H9 (cell line): ENCODE results near the gene KIF21B. TPM values are rescaled to one million over a fixed set of nuclear protein-coding genes. Genes with fewer than 3 reads are reported as not detected.

Source experiments
- DNase-seq: peaks from one replicate; pipeline ENCODE4 v3.0.0-alpha.2; 2017
- H2AFZ ChIP-seq: one replicate; pipeline ENCODE4 v1.6.1; 2013; ENCODE audit warnings: mild to moderate bottlenecking, low read length, control low read depth, moderate library complexity
- H2AK5ac ChIP-seq: 2 replicates; pipeline ENCODE4 v1.6.1; 2013; ENCODE audit warnings: low read length, control low read depth, mixed read lengths; ENCODE audit not compliant: insufficient read length
- H2BK120ac ChIP-seq: one replicate; pipeline ENCODE4 v1.6.1; 2013; ENCODE audit warnings: low read depth, mild to moderate bottlenecking, low read length, control low read depth, inconsistent platforms; ENCODE audit not compliant: poor library complexity, severe bottlenecking
- H2BK12ac ChIP-seq: 2 replicates; pipeline ENCODE4 v1.6.1; 2013; ENCODE audit warnings: low read length, control low read depth, mixed read lengths, low read depth; ENCODE audit not compliant: insufficient read length
- H2BK15ac ChIP-seq: 2 replicates; pipeline ENCODE4 v1.6.1; 2013; ENCODE audit warnings: low read depth, low read length, control low read depth
- H2BK20ac ChIP-seq: one replicate; pipeline ENCODE4 v1.6.1; 2013; ENCODE audit warnings: low read depth, mild to moderate bottlenecking, low read length, control low read depth, inconsistent platforms; ENCODE audit not compliant: poor library complexity, severe bottlenecking
- H2BK5ac ChIP-seq: 2 replicates; pipeline ENCODE4 v1.6.1; 2013; ENCODE audit warnings: low read length, control low read depth, mixed read lengths; ENCODE audit not compliant: insufficient read length
- H3K14ac ChIP-seq: 2 replicates; pipeline ENCODE4 v1.6.1; 2013; ENCODE audit warnings: low read length, control low read depth; ENCODE audit not compliant: insufficient read depth
- H3K18ac ChIP-seq: 2 replicates; pipeline ENCODE4 v1.6.1; 2013; ENCODE audit warnings: low read depth, mild to moderate bottlenecking, mixed read lengths, low read length, control low read depth; ENCODE audit not compliant: insufficient read length
- H3K23ac ChIP-seq: 2 replicates; pipeline ENCODE4 v1.6.1; 2013; ENCODE audit warnings: low read length, control low read depth, mixed read lengths, low read depth; ENCODE audit not compliant: insufficient read length
- H3K23me2 ChIP-seq: 2 replicates; pipeline ENCODE4 v1.6.1; 2013; ENCODE audit warnings: low read depth, mild to moderate bottlenecking, mixed read lengths, low read length, control low read depth; ENCODE audit not compliant: insufficient read length, poor library complexity, severe bottlenecking
- H3K27ac ChIP-seq: 2 replicates; pipeline ENCODE4 v1.5.1; 2013; ENCODE audit warnings: low read length, control low read depth, mixed read lengths, low read depth; ENCODE audit not compliant: insufficient read length
- H3K27me3 ChIP-seq: 2 replicates; pipeline ENCODE4 v1.6.1; 2013; ENCODE audit warnings: low read length, control low read depth, inconsistent platforms; ENCODE audit not compliant: insufficient read depth
- H3K4ac ChIP-seq: 2 replicates; pipeline ENCODE4 v1.6.1; 2013; ENCODE audit warnings: low read depth, mild to moderate bottlenecking, control low read depth, inconsistent platforms, low read length, moderate library complexity
- H3K4me1 ChIP-seq: 2 replicates; pipeline ENCODE4 v1.6.1; 2013; ENCODE audit warnings: low read length, control low read depth, inconsistent platforms; ENCODE audit not compliant: insufficient read depth
- H3K4me2 ChIP-seq: 2 replicates; pipeline ENCODE4 v1.6.1; 2013; ENCODE audit warnings: low read length, control low read depth, mixed read lengths; ENCODE audit not compliant: insufficient read length, insufficient read depth
- H3K56ac ChIP-seq: 2 replicates; pipeline ENCODE4 v1.6.1; 2013; ENCODE audit warnings: low read depth, mild to moderate bottlenecking, mixed read lengths, low read length, control low read depth; ENCODE audit not compliant: insufficient read length
- H3K79me1 ChIP-seq: 2 replicates; pipeline ENCODE4 v1.6.1; 2013; ENCODE audit warnings: low read depth, mild to moderate bottlenecking, moderate library complexity, low read length, control low read depth, inconsistent platforms; ENCODE audit not compliant: insufficient read depth, poor library complexity, severe bottlenecking
- H3K79me2 ChIP-seq: 2 replicates; pipeline ENCODE4 v1.6.1; 2013; ENCODE audit warnings: low read length, control low read depth, inconsistent platforms; ENCODE audit not compliant: insufficient read depth
- H3K9ac ChIP-seq: 2 replicates; pipeline ENCODE4 v1.6.1; 2013; ENCODE audit warnings: low read length, control low read depth, mixed read lengths; ENCODE audit not compliant: insufficient read length; ENCODE audit errors: extremely low read depth
- H3K9me3 ChIP-seq: one replicate; pipeline ENCODE4 v1.6.1; 2013; ENCODE audit warnings: low read depth, low read length, inconsistent platforms; ENCODE audit not compliant: control insufficient read depth
- H3T11ph ChIP-seq: one replicate; pipeline ENCODE4 v1.6.1; 2013; ENCODE audit warnings: mild to moderate bottlenecking, low read length, control low read depth, inconsistent platforms
- H4K20me1 ChIP-seq: one replicate; pipeline ENCODE4 v1.6.1; 2013; ENCODE audit not compliant: control insufficient read depth, insufficient read length, insufficient read depth
- H4K5ac ChIP-seq: 2 replicates; pipeline ENCODE4 v1.6.1; 2013; ENCODE audit warnings: low read depth, mild to moderate bottlenecking, mixed read lengths, low read length, control low read depth; ENCODE audit not compliant: insufficient read length
- H4K8ac ChIP-seq: replicated peaks from 2 replicates; pipeline ENCODE4 v1.6.1; 2013; ENCODE audit warnings: low read length, control low read depth, mixed read lengths, low read depth; ENCODE audit not compliant: insufficient read length
- H4K91ac ChIP-seq: 2 replicates; pipeline ENCODE4 v1.6.1; 2013; ENCODE audit warnings: low read depth, mild to moderate bottlenecking, moderate library complexity, mixed read lengths, low read length, control low read depth; ENCODE audit not compliant: insufficient read length
- H3K27ac Mint-ChIP-seq, 3 experiments: 2 replicates in 2 of 3; 3 replicates in 1 of 3; pipeline ENCODE4 v1.8.0; 2020 to 2021; ENCODE audit warnings: mixed read lengths in 3 of 3, mild to moderate bottlenecking in 1 of 3, moderate library complexity in 1 of 3
- H3K27me3 Mint-ChIP-seq: 2 replicates; pipeline ENCODE4 v1.8.0; 2021; ENCODE audit warnings: low read depth, mild to moderate bottlenecking, moderate library complexity, mixed read lengths
- H3K36me3 Mint-ChIP-seq, 3 experiments: 2 replicates in 2 of 3; 3 replicates in 1 of 3; pipeline ENCODE4 v1.8.0; 2020 to 2021; ENCODE audit warnings: low read depth in 3 of 3, mixed read lengths in 3 of 3; ENCODE audit not compliant: insufficient read depth in 1 of 3
- H3K4me1 Mint-ChIP-seq, 2 experiments: 2 replicates each; pipeline ENCODE4 v1.8.0; 2020; ENCODE audit warnings: mixed read lengths in 2 of 2
- H3K4me3 Mint-ChIP-seq, 2 experiments: 2 replicates in 1 of 2; 3 replicates in 1 of 2; pipeline ENCODE4 v1.8.0; 2020 to 2021; ENCODE audit warnings: mild to moderate bottlenecking in 2 of 2, mixed read lengths in 2 of 2, moderate library complexity in 1 of 2
- H3K9me3 Mint-ChIP-seq, 2 experiments: 2 replicates in 1 of 2; 3 replicates in 1 of 2; pipeline ENCODE4 v1.8.0; 2020; ENCODE audit warnings: mild to moderate bottlenecking in 2 of 2, mixed read lengths in 2 of 2, moderate library complexity in 1 of 2
- CTCF ChIP-seq: fragments of 200-600 bp; sonication (generic); conservative IDR thresholded peaks from 3 replicates; pipeline ENCODE4 v1.8.0; 2021; ENCODE audit warnings: antibody characterized with exemption, mild to moderate bottlenecking
- WGBS: extraction: QIAGEN DNeasy Blood & Tissue Kit; methylation state at CpG from one replicate; pipeline ENCODE4 v1.1.7; 2013; ENCODE audit warnings: missing lambda C conversion rate, low lambda C conversion rate, mixed read lengths; ENCODE audit not compliant: insufficient read length; ENCODE audit errors: extremely low coverage; 5-methylcytosine and 5-hydroxymethylcytosine counted together
- total RNA-seq: library from RNA; stranded (reverse); gene quantifications from 2 replicates; pipeline ENCODE4 v1.2.1, GENCODE V29; 2021

Gene KIF21B
- total RNA-seq, 1 experiment from 2014 or later: 7.5 TPM

- no peak overlapping the region for H3K18ac ChIP-seq
- H3K4ac ChIP-seq: no peak overlapping the region
- DNase-seq: peak; percentile 66
- no peak overlapping the region for H4K8ac ChIP-seq
- TF ChIP-seq CTCF: peak; percentile 65
- no peak overlapping the region for H3T11ph ChIP-seq
- H3K27ac ChIP-seq: no peak overlapping the region
- H3K9me3 ChIP-seq: no peaks in the 10 kb centered on the region
- H3K27me3 ChIP-seq: no peaks in the 10 kb centered on the region
- H4K91ac ChIP-seq: no peak overlapping the region
- no peak overlapping the region for H2BK15ac ChIP-seq
- H2BK12ac ChIP-seq: no peak overlapping the region
- H3K9me3 Mint-ChIP-seq: no peaks in the 10 kb centered on the region
- peak overlapping the region in 1 of 2 experiments; percentile 83; a peak in 4 of 5 replicates for H3K4me3 Mint-ChIP-seq
- no peak overlapping the region for H2AFZ ChIP-seq
- WGBS: no CpG with 5 or more reads among the region's 7 CpGs
- peaks cover 14% of the 10 kb centered on the region for H3K23me2 ChIP-seq
- H2BK120ac ChIP-seq: no peak overlapping the region
- H4K20me1 ChIP-seq: no peaks in the 10 kb centered on the region
- peak overlapping the region; percentile 57 for H3K4me2 ChIP-seq
- H3K14ac ChIP-seq: no peak overlapping the region
- H4K5ac ChIP-seq: no peak overlapping the region
- H3K56ac ChIP-seq: no peak overlapping the region
- no peak overlapping the region for H3K23ac ChIP-seq
- H3K27me3 Mint-ChIP-seq: peaks cover 12% of the 10 kb centered on the region
- peaks cover 0 to 11% (median 0%) of the 10 kb centered on the region in 3 experiments; a peak in 2 of 7 replicates for H3K36me3 Mint-ChIP-seq
- peaks cover 45 to 47% of the 10 kb centered on the region in 2 experiments for H3K4me1 Mint-ChIP-seq
- no peak overlapping the region for H2BK20ac ChIP-seq
- H3K79me2 ChIP-seq: no peaks in the 10 kb centered on the region
- H2BK5ac ChIP-seq: no peak overlapping the region
- no peaks in the 10 kb centered on the region for H3K79me1 ChIP-seq
- no peak overlapping the region for H2AK5ac ChIP-seq
- H3K27ac Mint-ChIP-seq: no peak overlapping the region
- peaks cover 16% of the 10 kb centered on the region for H3K4me1 ChIP-seq
- no peak overlapping the region for H3K9ac ChIP-seq
Observed at GRCh38 chr1:201025571-201026002, 2.1 kb upstream of the KIF21B start.
